Measurements from ENCODE around the gene SPON2.

- no peak for TF ChIP-seq CTCF (IDR thresholded peaks at IDR 0.05; ENCODE audit: borderline replicate concordance, extremely low read depth, low read length, poor library complexity, severe bottlenecking)
- TF ChIP-seq EZH2 (IDR thresholded peaks at IDR 0.05; ENCODE audit: borderline replicate concordance, low read depth, low read length, severe bottlenecking) = no peak
Measured at GRCh38 chr4:1179976-1180375, 7.6 kb upstream of the SPON2 start.

Measured in DND-41 (cell line).